ENCODE data around the gene METTL26. TPM values are rescaled to one million over a fixed set of nuclear protein-coding genes. Genes with fewer than 3 reads are reported as not detected.

Gene METTL26
- total and polyA plus RNA-seq, 8 donors = 37.2 to 70.4 (median 54.5) TPM

DNA sequence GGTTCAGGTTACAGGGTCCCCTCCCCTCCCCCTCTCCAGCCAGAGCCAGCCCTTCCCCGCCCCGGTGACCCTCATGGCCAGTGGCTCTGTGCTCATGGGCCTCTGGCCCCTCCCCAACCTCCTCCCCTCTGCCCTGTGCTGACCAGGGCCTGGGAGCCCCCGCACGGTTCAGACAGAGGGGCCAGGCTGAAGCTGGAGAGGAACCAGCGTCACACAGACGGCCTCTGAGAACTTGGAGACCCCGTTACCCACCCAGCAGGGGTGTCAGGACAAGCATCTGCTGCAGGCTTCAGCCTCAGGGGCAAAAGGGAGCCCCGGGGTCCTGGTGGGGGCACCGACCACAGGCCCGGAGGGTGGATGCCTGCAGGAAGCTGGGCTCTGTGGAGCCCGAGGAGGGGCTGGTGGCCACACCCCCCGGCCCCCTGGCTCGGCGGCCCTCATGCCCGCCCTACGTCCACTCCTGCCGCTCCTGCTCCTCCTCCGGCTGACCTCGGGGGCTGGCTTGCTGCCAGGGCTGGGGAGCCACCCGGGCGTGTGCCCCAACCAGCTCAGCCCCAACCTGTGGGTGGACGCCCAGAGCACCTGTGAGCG, 5.2 kb downstream of the METTL26 start, which contains the start of gene WFIKKN1:
Gene WFIKKN1, plus strand, starts transcription at position 171 of the 591 bp plus-strand sequence. Its CDS starts 269 bp downstream, at position 440.
- ATAC-seq = peak; percentile 36
- DNase-seq = peak in 2 of 4 donors; percentile 55 to 88
- Histone ChIP-seq H3K9me3 (no peaks in the 10 kb centered on the region), H3K4me3 (no peak within 1 kb of the TSS), H3K27me3 (peaks cover 0 to 6% of the 10 kb centered on the region in 2 donors), H3K4me1 (peaks cover 15 to 52% of the 10 kb centered on the region in 2 donors), H3K36me3 (peaks cover 0 to 57% of the 10 kb centered on the region in 2 donors), H3K27ac (peak within 1 kb of the TSS in 1 of 2 donors; percentile 58)
- TF ChIP-seq, protein P1, sequence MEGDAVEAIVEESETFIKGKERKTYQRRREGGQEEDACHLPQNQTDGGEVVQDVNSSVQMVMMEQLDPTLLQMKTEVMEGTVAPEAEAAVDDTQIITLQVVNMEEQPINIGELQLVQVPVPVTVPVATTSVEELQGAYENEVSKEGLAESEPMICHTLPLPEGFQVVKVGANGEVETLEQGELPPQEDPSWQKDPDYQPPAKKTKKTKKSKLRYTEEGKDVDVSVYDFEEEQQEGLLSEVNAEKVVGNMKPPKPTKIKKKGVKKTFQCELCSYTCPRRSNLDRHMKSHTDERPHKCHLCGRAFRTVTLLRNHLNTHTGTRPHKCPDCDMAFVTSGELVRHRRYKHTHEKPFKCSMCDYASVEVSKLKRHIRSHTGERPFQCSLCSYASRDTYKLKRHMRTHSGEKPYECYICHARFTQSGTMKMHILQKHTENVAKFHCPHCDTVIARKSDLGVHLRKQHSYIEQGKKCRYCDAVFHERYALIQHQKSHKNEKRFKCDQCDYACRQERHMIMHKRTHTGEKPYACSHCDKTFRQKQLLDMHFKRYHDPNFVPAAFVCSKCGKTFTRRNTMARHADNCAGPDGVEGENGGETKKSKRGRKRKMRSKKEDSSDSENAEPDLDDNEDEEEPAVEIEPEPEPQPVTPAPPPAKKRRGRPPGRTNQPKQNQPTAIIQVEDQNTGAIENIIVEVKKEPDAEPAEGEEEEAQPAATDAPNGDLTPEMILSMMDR (IDR thresholded peaks at IDR 0.05) = no peak
- intact Hi-C loops (cut with DNase I) = no loop called here

DNA sequence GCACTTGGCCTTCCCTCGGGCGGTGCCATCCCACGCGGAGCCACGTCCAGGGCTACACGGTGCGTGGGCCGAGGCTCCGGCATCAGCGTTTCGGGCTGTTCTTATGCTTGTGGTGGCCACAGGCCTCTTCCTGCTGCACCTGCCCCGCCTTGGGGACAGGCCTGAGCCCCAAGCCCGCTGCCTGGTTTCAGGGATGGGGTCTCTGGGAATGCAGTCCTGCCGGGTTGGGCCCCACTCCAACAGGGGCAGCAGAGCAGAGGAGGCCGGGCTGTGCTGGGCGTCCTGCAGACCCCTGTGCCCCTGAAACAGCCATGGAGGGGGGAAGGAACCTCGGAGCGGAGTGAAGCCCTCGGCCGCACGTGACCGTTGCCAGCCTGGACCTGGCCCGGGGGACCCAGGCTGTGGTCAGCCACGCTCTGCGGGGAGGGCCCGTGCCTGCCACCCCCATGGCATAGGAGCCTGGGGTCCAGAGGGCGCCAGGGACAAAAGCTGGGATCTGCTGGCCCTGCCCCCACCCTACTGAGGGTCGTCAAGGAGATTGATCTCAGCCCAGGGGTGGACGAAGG, 5.8 kb downstream of the METTL26 start:
- intact Hi-C loops (cut with DNase I) = no loop called here
- ATAC-seq (no peak), DNase-seq (no peak)
- TF ChIP-seq, protein P1 (IDR thresholded peaks at IDR 0.05) = no peak
- Histone ChIP-seq H3K9me3 (no peaks in the 10 kb centered on the region), H3K4me1 (peaks cover 13 to 47% of the 10 kb centered on the region in 2 donors), H3K27me3 (peaks cover 0 to 6% of the 10 kb centered on the region in 2 donors), H3K4me3 (no peak overlapping the region), H3K27ac (peak overlapping the region in 1 of 2 donors; percentile 58), H3K36me3 (peaks cover 0 to 63% of the 10 kb centered on the region in 2 donors)

DNA sequence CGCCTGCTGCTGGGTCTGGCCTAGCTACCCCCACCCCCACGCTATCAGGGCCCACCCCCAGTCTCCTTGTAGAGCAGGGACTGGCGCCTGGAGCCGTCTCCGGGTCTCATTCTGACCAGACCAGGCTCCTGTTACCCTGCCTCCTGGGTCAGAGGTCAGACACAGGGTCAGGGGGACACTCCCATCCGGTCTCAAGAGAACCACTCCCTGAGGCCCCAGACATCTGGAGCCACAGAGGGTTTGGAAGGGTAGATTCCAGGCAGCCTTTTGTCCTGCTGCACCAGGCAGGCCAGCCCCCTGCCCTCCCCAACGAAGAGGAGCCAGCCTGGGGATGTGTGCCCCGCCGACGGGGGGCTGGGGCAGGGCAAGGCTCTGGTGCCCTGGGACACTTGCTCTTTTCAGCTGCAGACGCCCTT, 6.3 kb downstream of the METTL26 start:
- Histone ChIP-seq H3K27ac (peak overlapping the region in 1 of 2 donors; percentile 58), H3K4me3 (no peak overlapping the region), H3K4me1 (peaks cover 11 to 42% of the 10 kb centered on the region in 2 donors), H3K27me3 (peaks cover 0 to 6% of the 10 kb centered on the region in 2 donors), H3K9me3 (no peaks in the 10 kb centered on the region), H3K36me3 (peaks cover 0 to 68% of the 10 kb centered on the region in 2 donors)
- DNase-seq (no peak), ATAC-seq (no peak)
- TF ChIP-seq, protein P1 (IDR thresholded peaks at IDR 0.05) = no peak
- intact Hi-C loops (cut with DNase I) = no loop called here

DNA sequence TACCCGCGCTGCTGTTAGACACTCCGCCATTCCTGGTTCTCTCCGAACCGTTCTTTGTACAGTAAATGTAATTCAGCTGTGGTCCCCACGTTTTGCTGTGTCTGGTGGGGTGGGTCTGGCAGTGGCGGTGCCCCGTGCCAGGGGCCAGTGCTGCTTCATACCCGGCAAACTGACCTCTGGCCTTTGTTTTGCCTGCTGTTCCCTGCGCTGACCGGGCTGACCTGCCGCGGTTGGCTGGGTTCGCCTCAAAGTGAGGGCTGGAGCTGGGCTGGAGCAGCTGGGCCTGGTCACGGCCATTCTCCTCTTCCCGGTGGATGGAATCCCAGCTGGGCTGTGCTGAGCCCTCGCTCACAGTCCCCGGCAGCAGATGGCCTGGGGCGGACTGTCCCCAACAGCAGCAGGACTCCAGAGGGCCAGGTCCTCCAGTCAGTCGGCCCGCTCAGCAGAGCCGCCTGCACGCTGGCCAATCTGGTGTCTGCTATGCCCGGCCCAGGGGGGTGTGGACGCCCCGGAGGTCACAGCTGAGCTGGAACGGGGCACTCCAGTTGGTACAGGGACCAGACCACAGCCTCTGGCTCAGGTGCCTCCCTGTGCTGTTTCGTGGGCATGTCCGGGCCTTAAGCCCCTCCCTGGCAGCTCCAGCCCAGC, 6.8 kb downstream of the METTL26 start:
- no peak for ATAC-seq
- TF ChIP-seq, protein P1 (IDR thresholded peaks at IDR 0.05) = no peak

More for the DNA sequence above, 6.8 kb downstream of the METTL26 start:
- no peak for DNase-seq
- Histone ChIP-seq H3K36me3 (peaks cover 0 to 67% of the 10 kb centered on the region in 2 donors), H3K4me1 (peaks cover 11 to 37% of the 10 kb centered on the region in 2 donors), H3K27ac (peak overlapping the region in 1 of 2 donors; percentile 58), H3K4me3 (no peak overlapping the region), H3K9me3 (no peaks in the 10 kb centered on the region), H3K27me3 (peaks cover 0 to 6% of the 10 kb centered on the region in 2 donors)
- intact Hi-C loops (cut with DNase I) = no loop called here

Measured in left lung (tissue), 10 donors.